GM04504 (cell line): ENCODE results near the gene HRH4.

Experiments
- DNase-seq: peaks from one replicate; pipeline ENCODE4 v3.0.0-alpha.2; 2012; ENCODE audit warnings: low read depth

The HRH4 gene

GRCh38 chr18:24460388-24460787, at the start of gene HRH4:
Gene HRH4, plus strand, starts transcription at chr18:24460637. Its CDS starts 92 bp downstream, at chr18:24460729.
- DNase-seq: no peak

- DNase-seq: no peak
Observed at GRCh38 chr18:24413148-24413547, 47.3 kb upstream of the HRH4 start.

DNA sequence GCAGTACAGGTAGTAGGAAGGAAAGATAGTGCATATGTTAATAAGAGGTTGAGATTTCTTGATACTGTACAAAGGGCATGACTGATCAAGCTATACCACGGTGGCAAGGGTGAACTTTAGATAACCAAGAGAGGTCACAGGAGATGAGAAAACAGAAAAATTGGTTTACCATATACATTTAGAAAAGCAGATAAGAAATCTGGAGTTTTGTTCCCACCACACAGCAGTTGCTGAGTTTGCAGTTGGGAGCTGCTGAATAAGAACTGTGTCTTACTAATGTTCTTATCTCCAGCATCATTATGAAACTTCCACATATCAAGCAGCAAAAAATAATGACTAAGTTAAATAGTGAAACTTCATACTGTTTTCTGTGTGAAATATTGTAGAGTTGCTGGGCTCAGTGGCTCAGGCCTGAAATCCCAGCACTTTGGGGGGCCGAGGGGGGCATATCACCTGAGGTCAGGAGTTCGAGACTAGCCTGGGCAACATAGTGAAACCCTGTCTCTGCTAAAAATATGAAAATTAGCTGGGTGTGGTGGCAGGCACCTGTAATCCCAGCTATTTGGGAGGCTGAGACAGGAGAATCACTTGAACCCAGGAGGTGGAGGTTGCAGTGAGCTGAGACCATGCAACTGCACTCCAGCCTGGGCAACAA, 46.0 kb upstream of the HRH4 start:
- DNase-seq: no peak

DNA sequence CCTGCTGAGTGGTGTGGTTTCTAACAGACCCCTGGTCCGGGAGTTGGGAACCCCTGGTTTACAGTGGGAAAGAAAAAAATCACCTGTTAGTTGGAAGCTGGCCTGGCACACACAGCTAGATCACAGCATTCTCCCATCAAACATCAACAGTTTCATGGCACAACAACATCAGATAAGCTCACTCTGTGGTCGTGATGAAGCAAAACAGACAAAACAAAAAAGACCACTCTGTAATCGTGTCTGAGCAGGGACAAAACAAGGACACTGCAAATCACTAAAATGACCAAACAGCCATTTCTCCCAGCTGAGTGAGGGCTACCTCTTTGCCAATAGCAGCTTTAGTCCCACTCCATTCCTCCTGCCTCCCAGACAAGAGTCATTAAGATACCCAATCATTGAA, 43.0 kb upstream of the HRH4 start:
- DNase-seq: no peak

- DNase-seq: no peak
Observed at GRCh38 chr18:24420551-24420950, 39.9 kb upstream of the HRH4 start.

DNA sequence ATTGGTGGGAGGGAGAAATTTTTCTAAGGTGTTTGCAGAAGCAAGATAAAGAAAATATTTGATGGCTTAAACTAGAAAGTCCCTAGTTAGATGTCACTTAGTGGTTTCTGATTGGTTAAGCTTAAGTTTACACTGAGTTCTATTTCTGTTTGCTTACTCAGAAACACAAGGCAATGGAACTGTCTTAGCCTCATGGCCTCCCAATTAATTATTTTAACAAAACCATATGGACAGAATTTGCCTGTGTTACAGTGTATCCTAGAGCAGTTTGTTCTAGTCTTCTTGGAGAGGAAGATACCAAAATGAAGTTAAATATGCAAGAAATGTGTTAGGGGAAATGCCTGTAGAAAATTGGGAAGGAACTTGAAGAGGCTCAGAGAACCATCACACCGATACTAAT, 38.6 kb upstream of the HRH4 start:
- no peak for DNase-seq

DNA sequence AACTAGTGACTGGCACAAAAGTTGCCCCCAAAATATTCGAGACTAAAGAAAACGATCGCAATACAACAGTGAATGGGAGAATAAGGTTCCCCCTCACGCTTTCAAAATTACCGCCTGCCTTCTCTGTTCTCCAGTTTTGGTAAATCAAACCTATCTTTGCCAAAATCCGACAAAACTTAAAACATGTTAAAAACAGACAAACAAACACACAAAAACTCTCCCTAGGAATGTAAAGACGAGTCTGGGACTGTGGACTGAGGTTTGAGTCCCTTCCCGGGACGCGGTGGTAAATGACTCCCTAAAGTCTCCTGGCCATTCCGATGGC, 34.4 kb upstream of the HRH4 start:
- no peak for DNase-seq

DNA sequence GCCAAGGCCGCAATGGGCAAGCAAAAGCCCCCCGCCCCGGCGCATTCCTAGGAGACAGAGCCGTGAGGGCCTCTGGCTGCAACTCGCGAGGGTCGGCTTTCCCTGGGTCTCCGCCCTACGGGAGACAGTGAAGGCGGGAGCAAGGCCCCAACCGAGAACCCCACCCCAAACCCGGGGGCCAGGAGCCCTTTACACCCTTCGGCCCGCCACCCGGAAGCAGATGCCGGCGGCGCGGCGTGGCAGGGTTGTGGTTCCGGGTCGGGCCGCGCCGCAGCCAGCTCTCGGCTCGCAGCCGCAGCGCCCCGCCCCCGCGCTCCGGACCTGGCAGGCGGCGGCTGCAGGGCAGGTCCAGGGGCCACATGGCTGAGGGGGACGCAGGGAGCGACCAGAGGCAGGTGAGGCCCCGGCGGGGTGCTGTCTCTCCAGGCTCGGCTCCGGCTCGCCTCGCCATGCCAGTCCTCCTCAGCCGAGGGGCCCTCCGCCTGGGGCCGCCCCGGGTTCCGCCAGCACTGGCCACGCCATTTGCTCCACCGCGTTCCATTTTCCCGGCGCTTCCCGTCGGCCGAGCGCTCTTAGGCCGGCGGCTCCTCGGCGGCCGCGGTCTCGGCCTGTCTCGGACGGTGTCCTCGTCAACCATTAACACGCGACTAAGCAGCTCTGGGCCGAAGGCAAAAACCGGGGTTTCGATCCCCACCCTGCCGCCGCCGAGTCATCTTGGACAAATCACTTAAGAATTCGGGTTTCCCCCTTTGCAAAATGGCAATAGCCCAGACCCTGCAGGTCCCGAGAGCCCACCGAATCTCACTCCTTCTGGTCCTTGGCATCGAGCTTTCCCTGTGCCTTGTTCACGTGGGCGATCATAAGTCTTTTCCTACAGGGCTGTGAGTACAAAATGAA, 33.8 kb upstream of the HRH4 start, which contains the start of gene IMPACT:
Gene IMPACT, plus strand, starts transcription at position 273 of the 897 bp plus-strand sequence. Its CDS starts 87 bp downstream, at position 360.
- peak; percentile 47 for DNase-seq

GRCh38 chr18:24427484-24427883, 33.0 kb upstream of the HRH4 start:
- no peak for DNase-seq

GRCh38 chr18:24428709-24429108, 31.7 kb upstream of the HRH4 start:
- DNase-seq: no peak

DNA sequence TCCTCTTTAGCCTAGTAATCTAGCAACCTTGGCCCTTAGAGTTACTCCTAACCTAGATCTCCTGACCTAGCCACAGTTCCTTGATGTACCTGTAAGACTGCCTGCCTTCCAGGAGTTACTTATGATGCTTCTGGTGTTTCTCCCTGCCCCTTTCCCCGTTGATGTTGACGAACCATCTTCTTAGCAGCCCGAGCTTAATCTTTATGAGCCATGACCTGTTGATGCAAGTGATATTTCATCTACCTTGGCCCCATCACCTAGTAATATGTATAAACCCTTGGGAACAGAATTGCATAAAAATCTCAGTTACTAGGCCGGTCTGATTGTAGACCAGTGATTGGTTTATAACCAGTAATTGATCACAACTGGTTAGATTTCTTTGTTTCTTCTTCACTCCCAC, 31.2 kb upstream of the HRH4 start:
- no peak for DNase-seq

DNA sequence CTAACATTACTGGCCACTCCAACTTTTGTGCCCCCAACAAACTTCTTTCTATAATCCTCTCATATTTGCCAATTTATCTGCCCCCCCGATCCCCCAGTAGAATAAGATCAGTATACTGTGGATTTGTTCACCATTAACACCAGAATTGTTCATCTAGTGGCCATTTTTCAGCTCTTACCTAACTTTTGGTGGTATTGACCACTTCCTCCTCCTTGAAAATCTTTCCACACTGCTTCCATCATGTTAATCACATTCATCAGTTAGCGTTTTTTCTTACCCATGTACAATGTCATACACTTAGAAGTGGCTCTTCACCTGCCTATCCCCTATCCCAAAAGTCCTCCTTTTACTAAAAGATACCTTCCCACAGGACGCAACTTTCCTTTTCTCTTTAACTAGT, 27.8 kb upstream of the HRH4 start:
- DNase-seq: no peak

GRCh38 chr18:24436939-24437338, 23.5 kb upstream of the HRH4 start:
- no peak for DNase-seq

- no peak for DNase-seq
Observed at GRCh38 chr18:24443870-24444269, 16.6 kb upstream of the HRH4 start.

DNA sequence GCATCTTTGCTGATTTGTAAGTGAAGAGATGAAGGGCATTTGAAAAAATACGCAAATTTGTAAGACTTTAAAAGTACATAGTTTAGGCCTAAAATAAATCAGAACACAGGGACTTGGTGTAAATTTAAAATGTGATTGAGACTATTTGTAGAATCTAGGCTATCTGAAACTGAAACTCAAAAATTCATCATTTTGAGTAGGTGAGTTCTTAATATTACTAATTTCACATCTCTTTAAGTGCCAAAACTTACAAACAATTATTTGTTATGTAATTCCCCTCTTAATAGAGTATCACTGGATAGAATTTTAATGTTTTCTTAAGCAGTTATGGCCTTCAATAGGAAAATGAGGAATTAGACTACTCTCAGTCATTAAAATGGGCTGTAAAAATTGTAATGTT, 14.0 kb upstream of the HRH4 start:
- DNase-seq: no peak

- DNase-seq: no peak
Observed at GRCh38 chr18:24446953-24447538, 13.4 kb upstream of the HRH4 start.

GRCh38 chr18:24447961-24448360, 12.5 kb upstream of the HRH4 start:
- no peak for DNase-seq

GRCh38 chr18:24456549-24456948, 3.9 kb upstream of the HRH4 start:
- DNase-seq: no peak

GRCh38 chr18:24459772-24460171, 665 bp upstream of the HRH4 start:
- no peak for DNase-seq

DNA sequence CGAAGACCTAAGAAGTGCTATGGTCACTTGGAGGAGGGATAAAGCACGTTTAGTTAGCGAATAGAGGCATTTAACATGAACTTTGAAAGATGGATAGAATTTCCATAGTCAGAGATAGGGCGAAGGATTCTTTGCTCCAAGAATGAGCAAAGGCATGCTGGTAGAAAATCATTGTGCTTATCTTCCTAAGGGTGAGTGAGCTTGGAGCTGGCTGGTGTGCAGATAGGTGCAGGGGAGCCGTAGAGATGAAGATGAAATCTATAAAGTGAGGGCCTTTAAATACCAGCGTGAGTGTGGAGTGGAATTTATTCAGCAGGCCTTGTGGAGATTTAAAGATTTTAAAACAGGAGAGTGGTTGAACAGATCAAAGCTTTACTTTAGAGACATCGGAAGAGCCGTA, 1.6 kb downstream of the HRH4 start:
- no peak for DNase-seq

- no peak for DNase-seq
Observed at GRCh38 chr18:24462838-24463775, 2.7 kb downstream of the HRH4 start.

- DNase-seq: no peak
Observed at GRCh38 chr18:24465486-24465885, 5.0 kb downstream of the HRH4 start.
